Muscle layer of duodenum (tissue), 2 donors: Measurements from ENCODE around the gene PLEK2.

Source experiments
- H3K27ac ChIP-seq: one replicate; pipeline ENCODE4 v1.7.0; 2013; ENCODE audit warnings: mild to moderate bottlenecking, low read length
- H3K27me3 ChIP-seq: one replicate; pipeline ENCODE4 v1.7.0; 2013; ENCODE audit warnings: low read depth, mild to moderate bottlenecking, control low read depth, low read length
- H3K36me3 ChIP-seq, 2 donors: one replicate each; pipeline ENCODE4 v1.7.0; 2013; ENCODE audit warnings: low read length in 2 of 2, control low read depth in 1 of 2, mild to moderate bottlenecking in 1 of 2; ENCODE audit not compliant: insufficient read depth in 2 of 2, control insufficient read depth in 1 of 2
- H3K4me1 ChIP-seq, 2 donors: one replicate each; pipeline ENCODE4 v1.7.0; 2013; ENCODE audit warnings: low read length in 2 of 2, mild to moderate bottlenecking in 2 of 2, control low read depth in 1 of 2, moderate library complexity in 1 of 2; ENCODE audit not compliant: insufficient read depth in 2 of 2, control insufficient read depth in 1 of 2
- H3K4me3 ChIP-seq, 2 donors: one replicate each; pipeline ENCODE4 v1.7.0; 2013; ENCODE audit warnings: low read length in 2 of 2, low read depth in 1 of 2, mild to moderate bottlenecking in 1 of 2
- H3K9me3 ChIP-seq, 2 donors: one replicate each; pipeline ENCODE4 v1.7.0; 2013; ENCODE audit warnings: low read length in 2 of 2, control low read depth in 1 of 2, mild to moderate bottlenecking in 1 of 2; ENCODE audit not compliant: control insufficient read depth in 1 of 2
- donor health status: healthy.

Gene PLEK2

GRCh38 chr14:67395086-67395875, 16.7 kb downstream of the PLEK2 start:
- Histone ChIP-seq H3K9me3 (no peaks in the 10 kb centered on the region), H3K36me3 (no peaks in the 10 kb centered on the region), H3K27me3 (no peaks in the 10 kb centered on the region), H3K4me3 (no peak overlapping the region), H3K4me1 (no peaks in the 10 kb centered on the region), H3K27ac (no peak overlapping the region)

GRCh38 chr14:67393689-67394088, 18.3 kb downstream of the PLEK2 start:
- Histone ChIP-seq H3K4me1 (no peaks in the 10 kb centered on the region), H3K36me3 (no peaks in the 10 kb centered on the region), H3K27ac (no peak overlapping the region), H3K9me3 (no peaks in the 10 kb centered on the region), H3K4me3 (no peak overlapping the region), H3K27me3 (no peaks in the 10 kb centered on the region)

- H3K4me1 ChIP-seq, result no peaks in the 10 kb centered on the region
- no peaks in the 10 kb centered on the region for H3K27me3 ChIP-seq
- H3K27ac ChIP-seq, result no peak overlapping the region
- no peaks in the 10 kb centered on the region for H3K36me3 ChIP-seq
- no peak overlapping the region for H3K4me3 ChIP-seq
- no peaks in the 10 kb centered on the region for H3K9me3 ChIP-seq
Measured at GRCh38 chr14:67392800-67393199, 19.2 kb downstream of the PLEK2 start.

GRCh38 chr14:67392123-67392522, 19.8 kb downstream of the PLEK2 start:
- H3K36me3 ChIP-seq, result no peaks in the 10 kb centered on the region
- H3K4me1 ChIP-seq, result no peaks in the 10 kb centered on the region
- no peak overlapping the region for H3K4me3 ChIP-seq
- no peaks in the 10 kb centered on the region for H3K9me3 ChIP-seq
- no peak overlapping the region for H3K27ac ChIP-seq
- no peaks in the 10 kb centered on the region for H3K27me3 ChIP-seq

GRCh38 chr14:67391268-67391667, 20.7 kb downstream of the PLEK2 start:
- H3K27me3 ChIP-seq, result no peaks in the 10 kb centered on the region
- peaks cover 0 to 7% of the 10 kb centered on the region in 2 donors for H3K36me3 ChIP-seq
- H3K4me1 ChIP-seq, result no peaks in the 10 kb centered on the region
- H3K4me3 ChIP-seq, result no peak overlapping the region
- no peaks in the 10 kb centered on the region for H3K9me3 ChIP-seq
- H3K27ac ChIP-seq, result no peak overlapping the region

GRCh38 chr14:67389811-67390534, 22.0 kb downstream of the PLEK2 start:
- peaks cover 4 to 15% of the 10 kb centered on the region in 2 donors for H3K36me3 ChIP-seq

GRCh38 chr14:67389275-67389674, 22.7 kb downstream of the PLEK2 start:
- Histone ChIP-seq H3K27ac (no peak overlapping the region), H3K9me3 (no peaks in the 10 kb centered on the region), H3K4me3 (no peak overlapping the region), H3K36me3 (peaks cover 10 to 22% of the 10 kb centered on the region in 2 donors), H3K27me3 (no peaks in the 10 kb centered on the region), H3K4me1 (no peaks in the 10 kb centered on the region)

More at GRCh38 chr14:67389811-67390534, 22.0 kb downstream of the PLEK2 start:
- H3K27me3 ChIP-seq, result no peaks in the 10 kb centered on the region
- no peaks in the 10 kb centered on the region for H3K4me1 ChIP-seq
- no peaks in the 10 kb centered on the region for H3K9me3 ChIP-seq
- no peak overlapping the region for H3K4me3 ChIP-seq
- no peak overlapping the region for H3K27ac ChIP-seq

- Histone ChIP-seq H3K36me3 (peaks cover 30 to 42% of the 10 kb centered on the region in 2 donors), H3K27ac (no peak overlapping the region), H3K9me3 (no peaks in the 10 kb centered on the region), H3K4me3 (no peak overlapping the region), H3K27me3 (no peaks in the 10 kb centered on the region), H3K4me1 (no peaks in the 10 kb centered on the region)
Measured at GRCh38 chr14:67387195-67387594, 24.8 kb downstream of the PLEK2 start.

- H3K9me3 ChIP-seq, result no peaks in the 10 kb centered on the region
- H3K4me1 ChIP-seq, result no peaks in the 10 kb centered on the region
- H3K27ac ChIP-seq, result no peak overlapping the region
- H3K36me3 ChIP-seq, result peaks cover 46 to 58% of the 10 kb centered on the region in 2 donors
- no peaks in the 10 kb centered on the region for H3K27me3 ChIP-seq
- H3K4me3 ChIP-seq, result no peak overlapping the region
Measured at GRCh38 chr14:67385618-67386017, 26.3 kb downstream of the PLEK2 start.

- H3K9me3 ChIP-seq, result no peaks in the 10 kb centered on the region
- no peaks in the 10 kb centered on the region for H3K4me1 ChIP-seq
- H3K27ac ChIP-seq, result no peak overlapping the region
- no peak overlapping the region for H3K4me3 ChIP-seq
- no peaks in the 10 kb centered on the region for H3K27me3 ChIP-seq
- peaks cover 51 to 63% of the 10 kb centered on the region in 2 donors for H3K36me3 ChIP-seq
Measured at GRCh38 chr14:67385120-67385519, 26.8 kb downstream of the PLEK2 start.

GRCh38 chr14:67377916-67378315, 34.0 kb downstream of the PLEK2 start:
- Histone ChIP-seq H3K36me3 (peaks cover 86 to 88% of the 10 kb centered on the region in 2 donors), H3K9me3 (no peaks in the 10 kb centered on the region), H3K27ac (no peak overlapping the region), H3K4me3 (no peak overlapping the region), H3K27me3 (no peaks in the 10 kb centered on the region), H3K4me1 (no peaks in the 10 kb centered on the region)
